Sigmoid colon (tissue), 4 donors: ENCODE results near the gene XPR1.

Source experiments
- CTCF ChIP-seq, 4 experiments: fragments of 450-650 bp in 3 of 4; fragments of 200-600 bp in 1 of 4; IDR thresholded peaks; one replicate each; pipeline ENCODE4 v1.5.1; 2016 to 2019; ENCODE audit warnings: antibody characterized with exemption in 4 of 4, mild to moderate bottlenecking in 3 of 4, moderate library complexity in 2 of 4
- EP300 ChIP-seq, 4 donors: sonication (generic); formaldehyde crosslinking; IDR thresholded peaks; one replicate each; pipeline ENCODE4 v1.6.1; 2017; ENCODE audit warnings: antibody characterized with exemption in 4 of 4
- POLR2A ChIP-seq, 2 donors: fragments of 450-650 bp; IDR thresholded peaks; one replicate each; pipeline ENCODE4 v1.6.1; 2016; ENCODE audit warnings: antibody characterized with exemption in 2 of 2, mild to moderate bottlenecking in 2 of 2, moderate library complexity in 2 of 2
- POLR2AphosphoS5 ChIP-seq, 4 donors: sonication (generic); formaldehyde crosslinking; IDR thresholded peaks; one replicate each; pipeline ENCODE4 v1.6.1; 2017; ENCODE audit warnings: antibody characterized with exemption in 4 of 4

GRCh38 chr1:180724055-180724454 lies 92.2 kb downstream of the XPR1 start:
- no peak for TF ChIP-seq CTCF (IDR thresholded peaks at IDR 0.05)
- no peak for TF ChIP-seq POLR2A (IDR thresholded peaks at IDR 0.05)
- no peak for TF ChIP-seq POLR2AphosphoS5 (IDR thresholded peaks at IDR 0.05)
- no peak for TF ChIP-seq EP300 (IDR thresholded peaks at IDR 0.05)
